ENCODE measurements around the gene MBD3L1. TPM values are rescaled to one million over a fixed set of nuclear protein-coding genes. Genes with fewer than 3 reads are reported as not detected.

Gene MBD3L1
- total and polyA plus RNA-seq, 10 donors = not detected

DNA sequence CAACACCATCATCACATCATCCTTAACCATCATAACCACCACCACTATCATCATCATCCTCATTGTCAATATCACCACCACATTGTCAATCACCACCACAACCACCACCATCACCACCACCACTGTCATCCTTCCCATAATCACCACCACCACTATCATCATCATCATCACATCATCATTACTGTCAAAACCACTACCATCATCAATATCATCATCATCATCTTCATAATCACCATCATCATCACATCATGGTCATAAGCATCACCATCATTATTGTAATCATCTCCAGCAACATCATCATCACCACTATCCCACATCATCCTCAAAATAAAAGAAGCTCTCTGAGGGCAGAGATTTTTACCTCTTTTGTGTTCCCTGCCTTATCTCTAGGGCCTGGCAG, 52.2 kb downstream of the MBD3L1 start:
- intact Hi-C loops (cut with DNase I; ENCODE audit: low total_unique reads) = no loop called here
- Histone ChIP-seq H3K27ac (no peak overlapping the region), H3K27me3 (replicated peaks in 1 of 7) (peaks cover 0 to 11% (median 0%) of the 10 kb centered on the region in 7 donors), H3K36me3 (no peaks in the 10 kb centered on the region), H3K9me3 (peaks cover 0 to 62% (median 11%) of the 10 kb centered on the region in 8 donors), H3K4me3 (no peak overlapping the region), H3K4me1 (no peaks in the 10 kb centered on the region)
- TF ChIP-seq, protein P1, sequence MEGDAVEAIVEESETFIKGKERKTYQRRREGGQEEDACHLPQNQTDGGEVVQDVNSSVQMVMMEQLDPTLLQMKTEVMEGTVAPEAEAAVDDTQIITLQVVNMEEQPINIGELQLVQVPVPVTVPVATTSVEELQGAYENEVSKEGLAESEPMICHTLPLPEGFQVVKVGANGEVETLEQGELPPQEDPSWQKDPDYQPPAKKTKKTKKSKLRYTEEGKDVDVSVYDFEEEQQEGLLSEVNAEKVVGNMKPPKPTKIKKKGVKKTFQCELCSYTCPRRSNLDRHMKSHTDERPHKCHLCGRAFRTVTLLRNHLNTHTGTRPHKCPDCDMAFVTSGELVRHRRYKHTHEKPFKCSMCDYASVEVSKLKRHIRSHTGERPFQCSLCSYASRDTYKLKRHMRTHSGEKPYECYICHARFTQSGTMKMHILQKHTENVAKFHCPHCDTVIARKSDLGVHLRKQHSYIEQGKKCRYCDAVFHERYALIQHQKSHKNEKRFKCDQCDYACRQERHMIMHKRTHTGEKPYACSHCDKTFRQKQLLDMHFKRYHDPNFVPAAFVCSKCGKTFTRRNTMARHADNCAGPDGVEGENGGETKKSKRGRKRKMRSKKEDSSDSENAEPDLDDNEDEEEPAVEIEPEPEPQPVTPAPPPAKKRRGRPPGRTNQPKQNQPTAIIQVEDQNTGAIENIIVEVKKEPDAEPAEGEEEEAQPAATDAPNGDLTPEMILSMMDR (IDR thresholded peaks at IDR 0.05 in 8 of 11, conservative IDR thresholded peaks at IDR 0.05 in 3 of 11) = no peak
- no peak for TF ChIP-seq POLR2AphosphoS5 (IDR thresholded peaks at IDR 0.05)
- TF ChIP-seq POLR2A (IDR thresholded peaks at IDR 0.05) = no peak
- no peak for DNase-seq

DNA sequence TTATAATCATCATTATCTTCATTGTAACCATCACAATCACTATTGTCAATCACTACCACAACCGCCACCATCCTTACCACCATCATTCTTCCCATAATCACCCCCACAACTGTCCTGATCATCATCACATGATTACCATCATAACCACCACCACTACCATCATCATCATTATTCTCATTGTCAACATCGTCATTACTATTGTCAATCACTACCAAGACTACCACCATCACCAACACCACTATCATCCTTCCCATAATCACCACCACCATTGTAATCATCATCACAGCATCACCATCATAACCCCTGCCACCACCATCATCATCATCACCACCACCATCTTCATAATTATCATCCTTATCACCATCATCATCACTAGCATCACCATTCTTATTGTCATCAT, 55.2 kb downstream of the MBD3L1 start:
- no peak for TF ChIP-seq POLR2A (IDR thresholded peaks at IDR 0.05)
- no peak for TF ChIP-seq POLR2AphosphoS5 (IDR thresholded peaks at IDR 0.05)
- TF ChIP-seq, protein P1 (IDR thresholded peaks at IDR 0.05 in 8 of 11, conservative IDR thresholded peaks at IDR 0.05 in 3 of 11) = no peak
- whole genome bisulfite sequencing, 5 donors = 60 to 74% (median 68%) methylated on average over 2 of the region's 2 CpGs
- no peak for DNase-seq
- Histone ChIP-seq H3K4me1 (no peaks in the 10 kb centered on the region), H3K4me3 (no peak overlapping the region), H3K27me3 (replicated peaks in 1 of 7) (peaks cover 0 to 5% (median 0%) of the 10 kb centered on the region in 7 donors), H3K9me3 (peaks cover 0 to 32% (median 0%) of the 10 kb centered on the region in 8 donors), H3K36me3 (no peaks in the 10 kb centered on the region), H3K27ac (no peak overlapping the region)
- intact Hi-C loops (cut with DNase I; ENCODE audit: low total_unique reads) = no loop called here

DNA sequence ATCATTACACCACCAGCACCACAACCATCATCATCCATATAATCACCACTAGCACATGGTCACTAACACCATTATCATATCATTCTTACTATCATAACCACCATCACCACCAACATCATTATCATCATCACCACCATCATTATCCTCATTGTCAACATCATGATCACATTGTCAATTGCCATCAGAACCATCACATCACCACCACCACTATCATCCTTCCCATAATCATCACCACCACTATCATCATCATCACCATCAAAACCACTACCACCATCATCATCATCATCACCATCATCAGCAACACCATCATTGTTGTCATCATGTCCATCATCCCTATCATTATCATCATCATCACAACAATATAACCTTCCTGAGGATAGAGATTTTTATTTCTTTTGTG, 58.1 kb downstream of the MBD3L1 start:
- TF ChIP-seq, protein P1 (IDR thresholded peaks at IDR 0.05 in 8 of 11, conservative IDR thresholded peaks at IDR 0.05 in 3 of 11) = no peak
- TF ChIP-seq POLR2A (IDR thresholded peaks at IDR 0.05) = no peak
- no peak for TF ChIP-seq POLR2AphosphoS5 (IDR thresholded peaks at IDR 0.05)
- no peak overlapping the region for H3K4me3 ChIP-seq
- peaks cover 0 to 19% (median 0%) of the 10 kb centered on the region in 8 donors for H3K9me3 ChIP-seq
- no peak overlapping the region for H3K27ac ChIP-seq
- no peak for DNase-seq
- intact Hi-C loops (cut with DNase I; ENCODE audit: low total_unique reads) = no loop called here
- peaks cover 0 to 19% (median 0%) of the 10 kb centered on the region in 7 donors for H3K27me3 ChIP-seq (replicated peaks in 1 of 7)
- H3K36me3 ChIP-seq = no peaks in the 10 kb centered on the region
- no peaks in the 10 kb centered on the region for H3K4me1 ChIP-seq

Other genes with a start within 250 kb of the MBD3L1 start
- gene ADAMTS10, start 221.7 kb upstream of the MBD3L1 start, total RNA-seq = 10 to 100 TPM in 6 of 7 donors, 1 to 10 TPM in 1; 9.2 to 33.8 (median 20.2) TPM
- 10 to 100 TPM in 2 of 3 donors, 1 to 10 TPM in 1; 7.8 to 22.4 (median 10.5) TPM for gene ADAMTS10, start 221.7 kb upstream of the MBD3L1 start, polyA plus RNA-seq
- not detected for gene NFILZ, start 201.7 kb upstream of the MBD3L1 start, total RNA-seq
- not detected for gene NFILZ, start 201.7 kb upstream of the MBD3L1 start, polyA plus RNA-seq
- not detected for gene ACTL9, start 133.6 kb upstream of the MBD3L1 start, total RNA-seq
- gene ACTL9, start 133.6 kb upstream of the MBD3L1 start, polyA plus RNA-seq = not detected
- not detected for gene OR2Z1, start 110.7 kb upstream of the MBD3L1 start, total RNA-seq
- gene OR2Z1, start 110.7 kb upstream of the MBD3L1 start, polyA plus RNA-seq = not detected
- 10 to 100 TPM; 20.0 to 27.7 (median 22.5) TPM for gene ZNF558, start 73 bp upstream of the MBD3L1 start, total RNA-seq
- 10 to 100 TPM; 13.1 to 14.1 (median 13.2) TPM for gene ZNF558, start 73 bp upstream of the MBD3L1 start, polyA plus RNA-seq
- under 1 TPM in 5 of 7 donors, not detected in 2; 0.07 to 0.54 (median 0.14) TPM for gene MUC16, start 178.0 kb downstream of the MBD3L1 start, total RNA-seq
- gene MUC16, start 178.0 kb downstream of the MBD3L1 start, polyA plus RNA-seq = under 1 TPM; 0.02 to 0.03 (median 0.02) TPM